ENCODE data around the gene WDR38. TPM values are rescaled to one million over a fixed set of nuclear protein-coding genes. Genes with fewer than 3 reads are reported as not detected.

WDR38 gene
- polyA plus RNA-seq, 1 of the 3 experiments (the other 2 are of a cell fraction) = not detected

DNA sequence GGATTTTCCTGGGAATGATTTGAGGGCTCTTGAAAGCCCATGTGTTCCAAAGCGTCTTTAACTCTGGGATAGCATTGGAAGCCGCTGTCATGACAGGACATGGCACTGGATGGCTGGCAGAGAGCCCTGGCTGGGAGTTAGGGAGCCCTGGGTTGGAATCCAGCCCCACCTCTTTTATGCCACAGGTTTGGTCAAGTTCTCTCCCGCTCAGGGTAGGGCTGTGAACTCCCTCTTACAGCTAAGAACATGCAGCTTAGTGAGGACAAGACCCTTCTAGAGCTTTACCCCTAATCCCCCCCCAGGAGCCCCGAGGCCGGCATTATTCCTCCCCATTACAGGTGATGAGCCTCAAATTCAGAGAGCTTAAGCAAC lies 39.1 kb upstream of the WDR38 start (continued):
- TF ChIP-seq, protein P1, sequence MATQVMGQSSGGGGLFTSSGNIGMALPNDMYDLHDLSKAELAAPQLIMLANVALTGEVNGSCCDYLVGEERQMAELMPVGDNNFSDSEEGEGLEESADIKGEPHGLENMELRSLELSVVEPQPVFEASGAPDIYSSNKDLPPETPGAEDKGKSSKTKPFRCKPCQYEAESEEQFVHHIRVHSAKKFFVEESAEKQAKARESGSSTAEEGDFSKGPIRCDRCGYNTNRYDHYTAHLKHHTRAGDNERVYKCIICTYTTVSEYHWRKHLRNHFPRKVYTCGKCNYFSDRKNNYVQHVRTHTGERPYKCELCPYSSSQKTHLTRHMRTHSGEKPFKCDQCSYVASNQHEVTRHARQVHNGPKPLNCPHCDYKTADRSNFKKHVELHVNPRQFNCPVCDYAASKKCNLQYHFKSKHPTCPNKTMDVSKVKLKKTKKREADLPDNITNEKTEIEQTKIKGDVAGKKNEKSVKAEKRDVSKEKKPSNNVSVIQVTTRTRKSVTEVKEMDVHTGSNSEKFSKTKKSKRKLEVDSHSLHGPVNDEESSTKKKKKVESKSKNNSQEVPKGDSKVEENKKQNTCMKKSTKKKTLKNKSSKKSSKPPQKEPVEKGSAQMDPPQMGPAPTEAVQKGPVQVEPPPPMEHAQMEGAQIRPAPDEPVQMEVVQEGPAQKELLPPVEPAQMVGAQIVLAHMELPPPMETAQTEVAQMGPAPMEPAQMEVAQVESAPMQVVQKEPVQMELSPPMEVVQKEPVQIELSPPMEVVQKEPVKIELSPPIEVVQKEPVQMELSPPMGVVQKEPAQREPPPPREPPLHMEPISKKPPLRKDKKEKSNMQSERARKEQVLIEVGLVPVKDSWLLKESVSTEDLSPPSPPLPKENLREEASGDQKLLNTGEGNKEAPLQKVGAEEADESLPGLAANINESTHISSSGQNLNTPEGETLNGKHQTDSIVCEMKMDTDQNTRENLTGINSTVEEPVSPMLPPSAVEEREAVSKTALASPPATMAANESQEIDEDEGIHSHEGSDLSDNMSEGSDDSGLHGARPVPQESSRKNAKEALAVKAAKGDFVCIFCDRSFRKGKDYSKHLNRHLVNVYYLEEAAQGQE (IDR thresholded peaks at IDR 0.05; ENCODE audit: low read depth, low read length) = no peak
- no peak for TF ChIP-seq NRF1 (IDR thresholded peaks at IDR 0.05; ENCODE audit: low read depth, low read length)

DNA sequence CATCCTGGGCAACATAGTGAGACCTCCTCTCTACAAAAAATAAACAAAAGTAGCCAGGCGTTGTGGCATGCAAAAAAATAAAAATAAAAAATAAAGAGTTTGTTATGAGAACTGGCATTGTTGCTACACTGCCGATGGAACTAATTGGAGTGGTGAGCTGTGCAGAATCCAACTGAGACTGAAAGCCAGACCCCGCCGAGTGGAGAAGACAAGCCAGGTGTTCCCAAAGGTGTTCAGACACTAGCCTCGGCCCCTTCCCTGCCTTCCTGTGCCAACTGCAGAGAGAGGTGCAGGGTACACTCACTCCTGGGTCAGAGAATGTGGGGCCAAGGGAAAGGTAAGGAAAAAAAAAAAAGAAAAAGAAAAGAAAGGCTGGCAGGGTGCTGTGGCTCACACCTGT lies 37.7 kb upstream of the WDR38 start:
- Histone ChIP-seq H3K4me2 (no peak overlapping the region), H2AFZ (ENCODE audit: low read depth) (no peak overlapping the region), H3K4me1 (ENCODE audit: control insufficient read depth in 1 of 2, insufficient read depth in 2 of 2, low read depth in 1 of 2, low read length in 1 of 2) (peaks cover 8 to 25% of the 10 kb centered on the region in 2 experiments; a peak in 3 of 4 replicates), H3K9ac (no peak overlapping the region), H3K27ac (ENCODE audit: low read depth in 2 of 2, low read length in 1 of 2) (no peak overlapping the region), H3K9me2 (no peaks in the 10 kb centered on the region), H4K20me1 (ENCODE audit: insufficient read depth) (no peaks in the 10 kb centered on the region), H3K79me2 (ENCODE audit: insufficient read depth) (no peaks in the 10 kb centered on the region), H3K36me3 (replicated peaks in 1 of 2; ENCODE audit: control insufficient read depth in 1 of 2, insufficient read depth in 2 of 2, low read length in 1 of 2) (no peaks in the 10 kb centered on the region), H3K9me3 (no peaks in the 10 kb centered on the region), H3K27me3 (ENCODE audit: insufficient read depth) (no peaks in the 10 kb centered on the region), H3K4me3 (ENCODE audit: low read depth in 2 of 2, low read length in 1 of 2) (no peak overlapping the region), H3F3A (replicated peaks; ENCODE audit: insufficient read depth) (peaks cover 29% of the 10 kb centered on the region)
- WGBS (ENCODE audit: low lambda C conversion rate) = 88% methylated on average over 5 of the region's 5 CpGs
- POLR2A ChIA-PET = no interaction called here
- no peak for DNase-seq
- TF ChIP-seq MXI1 (IDR thresholded peaks at IDR 0.05; ENCODE audit: low read depth, low read length) (no peak), CHD2 (IDR thresholded peaks at IDR 0.05; ENCODE audit: low read length, partially characterized antibody) (no peak), RCOR1 (IDR thresholded peaks at IDR 0.05; ENCODE audit: low read length) (no peak), FOXM1 (IDR thresholded peaks at IDR 0.05; ENCODE audit: low read depth) (no peak), JUND (IDR thresholded peaks at IDR 0.05) (no peak)
- TF ChIP-seq, protein P2, sequence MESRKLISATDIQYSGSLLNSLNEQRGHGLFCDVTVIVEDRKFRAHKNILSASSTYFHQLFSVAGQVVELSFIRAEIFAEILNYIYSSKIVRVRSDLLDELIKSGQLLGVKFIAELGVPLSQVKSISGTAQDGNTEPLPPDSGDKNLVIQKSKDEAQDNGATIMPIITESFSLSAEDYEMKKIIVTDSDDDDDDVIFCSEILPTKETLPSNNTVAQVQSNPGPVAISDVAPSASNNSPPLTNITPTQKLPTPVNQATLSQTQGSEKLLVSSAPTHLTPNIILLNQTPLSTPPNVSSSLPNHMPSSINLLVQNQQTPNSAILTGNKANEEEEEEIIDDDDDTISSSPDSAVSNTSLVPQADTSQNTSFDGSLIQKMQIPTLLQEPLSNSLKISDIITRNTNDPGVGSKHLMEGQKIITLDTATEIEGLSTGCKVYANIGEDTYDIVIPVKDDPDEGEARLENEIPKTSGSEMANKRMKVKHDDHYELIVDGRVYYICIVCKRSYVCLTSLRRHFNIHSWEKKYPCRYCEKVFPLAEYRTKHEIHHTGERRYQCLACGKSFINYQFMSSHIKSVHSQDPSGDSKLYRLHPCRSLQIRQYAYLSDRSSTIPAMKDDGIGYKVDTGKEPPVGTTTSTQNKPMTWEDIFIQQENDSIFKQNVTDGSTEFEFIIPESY (IDR thresholded peaks at IDR 0.05; ENCODE audit: borderline replicate concordance, low read depth) = no peak
- CTCF ChIA-PET = interaction anchor here (4.5 kb wide), 1 partner anchor 37 kb away, joined by 42 read pairs; the partner anchor contains the start of gene WDR38
